HG03457 (cell line): ENCODE data around the gene PDE4A.
"Not testable (repeated sequence)": the region's sequence is repeated elsewhere in the genome, so short reads cannot be mapped to it uniquely, and the experiment has no call there.

Experiments
- ATAC-seq: cut with Tn5 transposase; IDR thresholded peaks from one replicate; pipeline ENCODE4 v1.9.1; 2021; ENCODE audit warnings: moderate number of reproducible peaks; ENCODE audit not compliant: unreplicated experiment

The PDE4A gene

GRCh38 chr19:10420444-10421239 is at the start of gene PDE4A:
Gene PDE4A (plus strand): TSS chr19:10420538. CDS start chr19:10420765, 227 bp downstream.
- ATAC-seq, result no peak

DNA sequence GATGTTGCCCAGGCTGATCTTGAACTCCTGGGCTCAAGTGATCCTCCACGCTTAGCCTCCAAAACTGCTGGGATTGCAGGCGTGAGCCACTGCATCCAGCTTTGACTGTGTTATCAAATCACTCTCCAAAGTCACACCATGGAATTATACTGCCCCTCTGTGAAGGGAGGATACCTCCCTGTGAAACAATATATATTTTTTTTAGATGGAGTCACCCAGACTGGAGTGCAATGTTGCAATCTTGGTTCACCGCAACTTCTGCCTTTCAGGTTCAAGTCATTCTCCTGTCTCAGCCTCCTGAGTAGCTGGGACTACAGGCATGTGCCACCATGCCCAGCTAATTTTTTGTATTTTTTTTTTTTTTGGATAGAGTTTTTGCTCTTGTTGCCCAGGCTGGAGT is 47.6 kb upstream of the PDE4A start:
- no peak for ATAC-seq

- no peak for ATAC-seq
These were observed 45.4 kb upstream of the PDE4A start for GRCh38 chr19:10374931-10375330.

DNA sequence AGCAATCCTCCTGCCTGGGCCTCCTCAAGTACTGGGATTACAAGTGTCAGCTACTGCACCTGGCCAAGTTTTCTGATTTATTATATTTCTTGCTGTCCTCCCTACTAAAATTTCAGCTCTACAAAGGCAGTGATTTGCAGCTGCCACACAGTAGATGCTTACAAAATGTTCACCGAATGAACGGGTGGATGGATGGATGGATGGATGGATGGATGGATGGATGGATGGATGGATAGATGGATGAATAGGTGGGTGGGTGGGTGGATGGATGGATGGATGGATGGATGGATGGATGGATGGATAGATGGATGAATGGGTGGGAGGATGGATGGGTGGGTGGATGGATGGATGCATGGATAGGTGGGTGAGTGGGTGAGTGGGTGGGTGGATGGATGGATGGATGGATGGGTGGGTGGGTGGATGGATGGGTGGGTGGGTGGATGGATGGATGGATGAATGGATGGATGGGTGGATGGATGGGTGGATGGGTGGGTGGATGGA is 43.1 kb upstream of the PDE4A start:
- ATAC-seq, result not testable (repeated sequence)

GRCh38 chr19:10378124-10378523 is 42.2 kb upstream of the PDE4A start:
- no peak for ATAC-seq

DNA sequence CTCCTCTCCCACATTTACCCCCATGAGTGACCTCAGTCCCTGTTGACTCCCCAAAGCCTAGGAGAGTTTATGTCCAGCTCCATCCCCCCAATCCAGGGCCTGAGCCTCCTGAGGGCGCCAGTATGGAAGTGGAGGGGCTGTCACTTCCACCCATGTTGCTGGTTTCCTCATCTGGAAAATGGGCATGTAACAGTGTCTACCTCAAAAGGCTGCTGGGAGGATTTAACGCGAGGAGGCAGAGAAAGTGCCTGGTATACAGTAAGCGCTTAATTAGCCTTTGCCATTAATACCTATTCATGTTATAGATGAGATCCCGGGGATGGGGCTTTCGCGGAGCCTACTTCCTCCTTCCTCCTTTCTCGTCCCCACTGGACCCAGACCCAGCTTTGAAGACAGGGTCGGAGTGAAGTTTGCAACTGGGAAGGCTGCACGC is 40.4 kb upstream of the PDE4A start:
- ATAC-seq, result no peak

- ATAC-seq, result peak; percentile 71
These were observed 39.8 kb upstream of the PDE4A start, which contains the start of gene TYK2 for GRCh38 chr19:10380313-10381102. Gene TYK2 (minus strand): TSS chr19:10380572. CDS start chr19:10378406, 2,166 bp downstream.

- not testable (repeated sequence) for ATAC-seq
These were observed 37.2 kb upstream of the PDE4A start for GRCh38 chr19:10383223-10383499.

DNA sequence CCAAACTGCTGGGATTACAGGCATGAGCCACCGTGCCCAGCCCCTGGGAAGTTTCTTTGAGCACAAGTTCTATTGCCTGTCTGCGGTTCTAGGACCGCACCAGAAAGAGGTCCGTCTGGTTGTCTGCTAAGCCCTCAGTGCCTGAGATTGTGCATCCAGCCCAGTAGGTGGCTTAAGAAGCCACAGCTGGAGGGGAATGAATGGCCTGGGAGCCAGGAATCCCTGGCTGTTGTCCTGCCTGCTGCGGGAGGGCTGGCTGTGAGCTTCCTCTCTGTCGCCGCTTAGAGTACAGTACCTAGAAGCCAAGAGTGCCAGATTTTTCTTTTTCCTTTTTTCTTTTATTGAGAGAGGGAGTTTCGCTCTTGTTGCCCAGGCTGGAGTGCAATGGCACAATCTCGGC is 35.8 kb upstream of the PDE4A start:
- ATAC-seq, result no peak

GRCh38 chr19:10388957-10389356 is 31.4 kb upstream of the PDE4A start:
- no peak for ATAC-seq

GRCh38 chr19:10389863-10390262 is 30.5 kb upstream of the PDE4A start:
- no peak for ATAC-seq

DNA sequence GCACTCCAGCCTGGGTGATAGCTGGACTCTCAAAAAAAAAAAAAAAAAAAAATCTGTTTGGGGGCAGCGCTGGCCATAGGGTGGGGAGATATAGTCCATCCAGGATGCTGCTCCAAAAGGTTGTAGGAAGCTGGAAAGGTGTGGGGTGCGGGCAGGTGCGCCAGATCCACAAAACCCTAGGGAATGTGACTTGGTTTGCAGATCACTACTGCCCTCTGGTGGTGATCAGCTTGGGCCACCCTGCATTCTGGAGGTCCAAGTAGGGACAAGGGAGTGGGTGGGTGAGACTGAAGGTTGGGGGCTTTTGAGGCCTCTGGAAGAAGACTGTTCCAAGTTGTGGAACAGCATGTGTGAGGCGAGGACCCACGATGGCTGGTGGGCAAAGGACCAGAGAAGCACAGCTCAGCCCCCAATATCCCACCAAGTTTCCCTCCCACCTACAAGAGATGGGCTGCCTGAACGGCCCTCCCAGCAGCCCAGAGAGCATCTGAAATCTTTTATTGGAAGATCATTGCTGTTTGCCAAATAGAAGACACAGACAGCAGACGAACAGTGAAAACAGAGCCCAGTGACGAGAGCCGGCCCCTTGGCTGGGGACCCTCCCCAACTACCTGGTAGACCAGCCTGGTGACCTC is 29.6 kb upstream of the PDE4A start:
- ATAC-seq, result no peak

GRCh38 chr19:10392120-10392519 is 28.2 kb upstream of the PDE4A start:
- no peak for ATAC-seq

DNA sequence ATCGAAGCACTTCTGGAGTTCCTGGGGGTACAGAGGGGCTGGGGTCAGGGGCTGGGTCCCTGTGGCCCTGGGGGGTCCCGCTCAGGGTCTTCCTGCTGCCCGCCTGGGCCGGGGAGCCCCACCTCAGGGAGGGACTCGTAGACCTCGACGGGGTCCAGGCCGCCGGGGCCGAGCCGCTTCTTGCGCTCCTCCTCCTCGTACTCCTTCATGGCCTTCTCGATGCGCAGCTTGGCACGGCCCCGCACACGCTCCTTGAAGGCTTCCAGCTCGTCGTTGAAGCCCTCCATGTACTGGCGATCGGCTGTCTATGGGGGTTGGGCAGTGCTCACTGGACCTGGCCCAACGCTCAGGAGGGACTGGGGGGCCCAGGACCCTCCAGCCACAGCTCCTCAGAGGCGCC is 27.2 kb upstream of the PDE4A start:
- no peak for ATAC-seq

DNA sequence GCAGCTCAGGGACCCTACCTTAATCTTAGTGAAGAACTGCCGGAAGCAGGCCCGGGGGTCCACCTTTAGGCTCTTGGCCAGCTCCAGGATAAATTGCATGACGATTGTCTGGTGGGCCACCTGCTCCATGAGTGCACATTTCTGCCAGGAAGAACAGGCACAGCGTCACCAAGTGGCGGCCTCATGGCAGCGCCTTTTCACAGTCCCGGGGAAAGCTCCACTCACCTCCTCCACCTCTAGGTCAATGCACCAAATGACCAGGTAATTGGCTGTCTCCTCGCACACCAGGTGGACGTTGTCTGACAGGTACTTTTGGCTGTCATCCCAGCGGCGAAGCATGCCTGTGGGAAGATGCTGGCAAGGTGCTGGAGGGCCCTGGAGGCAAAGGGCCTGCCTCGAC is 25.3 kb upstream of the PDE4A start:
- no peak for ATAC-seq

GRCh38 chr19:10395436-10395835 is 24.9 kb upstream of the PDE4A start:
- ATAC-seq, result no peak

- no peak for ATAC-seq
These were observed 24.4 kb upstream of the PDE4A start for GRCh38 chr19:10395917-10396316.

DNA sequence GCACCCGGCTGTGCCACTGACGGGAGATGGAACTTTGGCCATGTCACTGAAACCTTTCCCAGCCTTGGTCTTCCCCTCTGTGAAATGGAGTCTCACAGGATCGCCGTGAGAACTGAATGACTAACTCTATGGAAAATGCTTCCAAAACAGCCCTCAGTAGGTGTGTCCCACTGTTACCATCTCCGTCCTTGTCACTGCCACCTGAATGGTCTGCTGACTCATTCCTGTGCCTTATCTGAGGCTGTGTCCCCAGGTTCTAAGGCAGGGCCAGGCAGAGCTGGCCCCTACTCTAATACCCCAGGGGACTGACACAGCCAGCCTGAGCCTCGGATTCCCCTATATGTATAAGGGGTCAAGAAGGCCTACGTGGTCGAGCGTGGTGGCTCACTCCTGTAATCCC is 21.5 kb upstream of the PDE4A start:
- ATAC-seq, result no peak

DNA sequence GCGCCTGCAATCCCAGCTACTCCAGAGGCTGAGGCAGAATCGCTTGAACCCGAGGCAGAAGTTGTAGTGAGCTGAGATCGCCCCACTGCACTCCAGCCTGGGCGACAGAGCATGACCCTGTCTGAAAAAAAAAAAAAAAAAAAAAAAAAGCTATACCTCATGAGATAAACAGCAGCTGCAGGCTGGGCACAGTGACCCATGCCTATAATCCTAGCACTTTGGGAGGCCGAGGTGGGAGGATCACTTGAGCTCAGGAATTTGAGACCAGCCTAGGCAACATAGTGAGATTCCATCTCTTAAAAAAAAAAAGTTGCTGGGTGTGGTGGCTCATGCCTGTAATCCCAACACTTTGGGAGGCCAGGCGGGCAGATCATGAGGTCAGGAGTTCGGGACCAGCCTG is 21.0 kb upstream of the PDE4A start:
- ATAC-seq, result not testable (repeated sequence)

DNA sequence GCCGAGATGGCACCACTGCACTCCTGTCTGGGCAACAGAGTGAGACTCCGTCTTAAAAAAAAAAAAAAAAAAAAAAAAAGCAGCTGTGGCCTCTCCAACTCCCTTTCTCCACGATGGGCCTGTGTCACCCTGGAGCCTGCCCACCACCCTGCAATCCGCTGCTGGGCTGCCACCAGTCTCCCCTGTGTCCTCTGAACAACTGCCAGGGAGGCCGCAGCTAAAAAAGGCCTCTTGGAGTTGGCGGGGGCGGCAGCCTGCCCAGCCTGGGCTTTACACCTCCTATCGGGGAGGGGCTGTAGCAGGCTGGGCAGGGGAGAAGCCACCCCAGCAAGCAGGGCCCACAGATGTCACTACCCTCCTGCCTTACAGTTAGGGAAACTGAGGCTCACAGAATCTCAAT is 20.5 kb upstream of the PDE4A start:
- no peak for ATAC-seq

DNA sequence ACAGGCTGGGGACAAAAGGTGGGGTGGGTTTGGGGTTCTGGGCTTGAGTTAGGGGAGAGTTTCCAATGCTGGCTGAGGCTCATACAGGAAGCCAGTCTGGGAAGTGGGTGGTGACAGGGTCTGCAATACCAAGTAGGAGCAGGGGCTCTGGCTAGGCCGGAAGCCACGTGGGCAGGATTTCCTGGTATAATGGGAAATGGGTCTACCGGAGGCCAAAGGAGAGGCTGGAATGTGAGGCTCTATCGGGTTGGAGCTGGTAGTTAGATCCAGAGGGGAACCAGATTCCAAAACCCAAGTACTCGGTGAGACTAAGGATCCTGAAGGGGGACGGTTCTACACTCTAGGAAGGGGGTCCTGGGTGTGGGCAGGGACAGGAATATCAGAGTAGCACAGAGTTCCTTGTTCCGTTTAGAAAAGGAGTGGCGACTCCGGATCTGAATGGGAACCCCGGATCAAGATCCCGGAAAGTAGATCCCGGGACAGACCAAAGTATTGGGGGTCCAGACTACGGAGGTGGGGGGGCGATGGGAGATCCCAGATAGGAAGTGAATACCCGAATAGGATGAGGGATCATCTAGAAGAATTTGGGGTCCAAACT is 17.8 kb upstream of the PDE4A start:
- ATAC-seq, result no peak
